GM12873 (cell line): ENCODE measurements around the gene DONSON.

Experiments
- TF ChIP-seq, protein P1 (sequence below): IDR thresholded peaks from 2 replicates; pipeline ENCODE4 v1.5.1; 2012; ENCODE audit warnings: low read depth, mild to moderate bottlenecking, moderate library complexity, low read length, control low read depth; ENCODE audit not compliant: insufficient read depth; ENCODE audit errors: missing control alignments

The DONSON gene

DNA sequence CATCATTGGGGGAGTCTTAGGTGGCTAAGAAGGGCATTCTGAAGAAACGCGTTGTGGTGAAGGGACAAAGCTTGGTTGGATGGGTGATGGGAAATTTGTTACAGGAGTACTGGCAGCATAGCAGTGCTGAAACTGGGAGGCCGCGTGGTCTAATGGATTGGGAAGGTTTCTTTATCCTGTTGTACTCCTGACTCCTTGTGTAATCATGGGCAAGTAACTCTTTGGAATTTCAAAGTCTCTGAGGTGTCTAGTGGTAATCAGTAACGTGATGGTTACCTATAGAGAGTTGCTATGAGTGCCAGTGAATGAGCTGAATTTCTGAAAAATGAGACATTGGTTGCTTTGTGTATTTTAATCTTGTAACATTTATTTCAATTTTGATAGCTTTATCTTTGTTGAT lies 18.5 kb downstream of the DONSON start:
- TF ChIP-seq, protein P1, sequence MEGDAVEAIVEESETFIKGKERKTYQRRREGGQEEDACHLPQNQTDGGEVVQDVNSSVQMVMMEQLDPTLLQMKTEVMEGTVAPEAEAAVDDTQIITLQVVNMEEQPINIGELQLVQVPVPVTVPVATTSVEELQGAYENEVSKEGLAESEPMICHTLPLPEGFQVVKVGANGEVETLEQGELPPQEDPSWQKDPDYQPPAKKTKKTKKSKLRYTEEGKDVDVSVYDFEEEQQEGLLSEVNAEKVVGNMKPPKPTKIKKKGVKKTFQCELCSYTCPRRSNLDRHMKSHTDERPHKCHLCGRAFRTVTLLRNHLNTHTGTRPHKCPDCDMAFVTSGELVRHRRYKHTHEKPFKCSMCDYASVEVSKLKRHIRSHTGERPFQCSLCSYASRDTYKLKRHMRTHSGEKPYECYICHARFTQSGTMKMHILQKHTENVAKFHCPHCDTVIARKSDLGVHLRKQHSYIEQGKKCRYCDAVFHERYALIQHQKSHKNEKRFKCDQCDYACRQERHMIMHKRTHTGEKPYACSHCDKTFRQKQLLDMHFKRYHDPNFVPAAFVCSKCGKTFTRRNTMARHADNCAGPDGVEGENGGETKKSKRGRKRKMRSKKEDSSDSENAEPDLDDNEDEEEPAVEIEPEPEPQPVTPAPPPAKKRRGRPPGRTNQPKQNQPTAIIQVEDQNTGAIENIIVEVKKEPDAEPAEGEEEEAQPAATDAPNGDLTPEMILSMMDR: no peak

DNA sequence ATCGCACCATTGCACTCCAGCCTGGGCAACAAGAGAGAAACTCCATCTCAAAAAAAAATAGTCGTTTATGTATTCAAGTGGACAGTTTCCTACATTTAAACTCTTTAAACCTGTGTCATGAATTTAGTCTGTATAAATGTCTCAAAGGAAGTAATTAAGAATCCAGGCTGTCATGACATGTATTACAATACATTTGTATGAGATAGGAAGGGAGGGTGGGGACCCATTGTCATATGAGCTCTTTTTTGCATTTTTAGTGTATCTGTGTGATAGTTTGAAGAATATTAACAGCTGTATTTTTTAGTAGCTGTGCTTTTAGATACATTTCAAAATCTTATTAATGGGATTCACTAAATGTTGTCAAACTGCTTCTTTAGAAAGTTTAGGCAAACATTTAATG lies 20.0 kb downstream of the DONSON start:
- TF ChIP-seq, protein P1: no peak

DNA sequence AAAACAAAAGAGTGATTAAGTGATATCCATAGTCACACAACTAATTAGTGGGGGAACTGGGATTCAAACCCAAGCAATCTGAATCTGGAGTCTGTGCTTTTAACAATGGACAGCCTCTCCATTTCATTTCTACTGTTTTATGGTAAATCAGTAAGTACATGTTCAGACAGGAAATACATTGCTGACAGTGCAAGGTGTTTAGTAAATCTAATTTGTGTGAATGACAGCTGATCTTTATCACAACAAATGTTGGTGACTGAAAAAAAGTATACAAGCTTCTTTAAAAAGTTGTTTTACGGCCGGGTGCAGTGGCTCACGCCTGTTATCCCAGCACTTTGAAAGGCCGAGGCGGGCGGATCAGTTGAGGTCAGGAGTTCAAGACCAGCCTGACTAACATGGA lies 20.6 kb downstream of the DONSON start:
- TF ChIP-seq, protein P1: no peak

DNA sequence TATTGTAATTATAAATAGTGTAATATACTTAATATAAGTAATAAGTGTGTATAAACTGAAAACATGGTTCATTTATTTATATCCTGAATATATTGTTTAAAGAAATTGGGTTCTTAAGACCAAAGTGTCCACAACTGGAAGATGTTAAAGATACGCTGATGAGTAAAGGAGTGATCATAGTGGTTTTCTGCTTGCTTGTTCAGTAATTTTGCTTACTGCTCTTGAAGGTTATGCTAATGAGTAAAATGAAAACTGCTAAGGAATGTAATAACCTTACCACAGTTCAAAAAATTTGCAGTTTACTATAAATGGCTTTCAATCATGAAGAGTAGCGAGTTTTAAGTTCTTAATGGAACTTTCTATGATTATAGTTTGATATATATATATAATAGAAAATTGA lies 22.0 kb downstream of the DONSON start:
- TF ChIP-seq, protein P1: no peak

DNA sequence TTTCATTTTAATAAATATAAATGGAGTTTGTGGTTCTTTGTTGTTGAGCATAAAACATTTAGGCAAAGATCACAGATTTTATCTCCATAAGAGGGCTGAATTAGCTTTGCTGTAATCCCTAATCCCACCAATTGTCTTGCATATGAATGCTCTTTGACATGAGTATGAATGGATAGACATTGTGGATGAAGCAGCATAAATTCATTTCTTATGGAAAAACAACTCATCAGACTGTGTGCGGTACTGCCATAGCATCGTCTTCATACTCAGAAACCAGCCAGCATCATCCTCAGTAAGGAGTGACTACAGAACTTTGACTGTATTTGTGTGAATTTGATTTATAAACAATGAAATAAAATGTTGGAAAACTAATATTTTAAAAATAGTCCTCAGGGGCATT lies 26.1 kb downstream of the DONSON start:
- TF ChIP-seq, protein P1: no peak

DNA sequence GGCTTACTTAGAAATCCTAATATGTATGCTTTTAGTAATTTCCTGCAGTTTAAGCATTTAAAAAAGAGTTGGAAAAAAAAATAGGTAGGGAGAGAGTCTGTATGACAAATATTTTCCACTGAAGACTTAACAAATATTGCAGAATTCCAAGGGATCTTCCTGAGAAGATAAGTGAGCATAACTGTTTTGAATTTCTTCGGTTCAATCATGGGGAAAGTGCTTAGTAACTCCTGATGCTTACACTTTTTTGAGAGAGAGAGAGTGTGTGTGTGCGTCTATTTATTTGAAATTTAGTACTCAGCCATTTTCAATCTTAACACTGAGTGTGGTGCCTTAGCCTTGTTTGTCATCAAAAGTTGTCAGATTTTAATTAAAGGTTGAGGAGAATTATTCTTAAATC lies 27.1 kb downstream of the DONSON start:
- TF ChIP-seq, protein P1: no peak

DNA sequence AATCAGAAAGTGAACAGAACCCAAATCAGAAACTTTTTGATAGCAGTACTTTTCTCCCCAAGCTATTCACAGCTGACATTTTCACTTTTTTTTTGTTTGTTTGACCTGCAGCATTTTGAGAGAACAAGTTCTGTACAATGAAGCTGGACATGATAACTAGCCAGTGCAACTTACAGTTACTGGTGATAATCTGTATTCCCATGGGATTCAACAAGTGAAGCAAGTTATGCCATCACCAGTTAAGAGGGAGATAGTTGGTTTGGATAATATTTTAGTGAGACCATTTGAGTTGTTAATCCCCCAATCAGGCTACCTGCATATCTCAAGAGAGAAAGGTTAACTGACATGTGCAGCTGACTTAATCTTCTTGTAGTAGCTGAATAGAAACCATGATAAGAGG lies 27.5 kb downstream of the DONSON start:
- TF ChIP-seq, protein P1: no peak
